Motor neuron (in vitro differentiated cells): ENCODE results near the gene PDYN. TPM values are rescaled to one million over a fixed set of nuclear protein-coding genes. Genes with fewer than 3 reads are reported as not detected.
A peak's percentile ranks its signal among the peaks of the same experiment; 100 is the strongest.
"Not testable (repeated sequence)": the region's sequence is repeated elsewhere in the genome, so short reads cannot be mapped to it uniquely, and the experiment has no call there.

Experiments used
- ATAC-seq, 8 experiments: fragments of 200-7000 bp; cut with Tn5 transposase; replicated peaks in 6 of 8; 2 replicates each; pipeline ENCODE4 v1.8.0; 2021; ENCODE audit warnings: mild to moderate bottlenecking in 8 of 8, moderate library complexity in 8 of 8
- H3K27ac ChIP-seq, 2 donors: fragments of 250-450 bp; sonication (Bioruptor Pico); 2 replicates each; pipeline ENCODE4 v1.9.0; 2021; ENCODE audit warnings: antibody characterized with exemption in 2 of 2, mild to moderate bottlenecking in 2 of 2, moderate library complexity in 1 of 2
- H3K4me1 ChIP-seq, 2 donors: fragments of 250-450 bp; sonication (Bioruptor Pico); replicated peaks in 1 of 2; 2 replicates each; pipeline ENCODE4 v1.6.1; 2021; ENCODE audit warnings: antibody characterized with exemption in 2 of 2, mild to moderate bottlenecking in 2 of 2, moderate library complexity in 1 of 2
- H3K4me3 ChIP-seq, 5 donors: fragments of 250-450 bp; sonication (Bioruptor Pico); 2 replicates each; pipeline ENCODE4 v1.9.0; 2021; ENCODE audit warnings: antibody characterized with exemption in 5 of 5, mild to moderate bottlenecking in 5 of 5, moderate library complexity in 4 of 5
- WGBS, 10 experiments: fragments of 450-650 bp; shearing (Covaris generic); methylation state at CpG; one replicate each; pipeline ENCODE4 v1.0.0; 2022; 5-methylcytosine and 5-hydroxymethylcytosine counted together
- in situ Hi-C, 9 experiments: fragments of 400-800 bp; cut with MboI; loops; one replicate each; pipeline ENCODE4 v1.15.0; 2021; ENCODE audit warnings: low sequenced_read_pairs in 9 of 9, low pct_unique_long_range_greater_than_20kb in 2 of 9; ENCODE audit not compliant: unreplicated experiment in 9 of 9
- total RNA-seq, 8 experiments: library from RNA; unstranded; fragments of 300-600 nt; gene quantifications; 2 replicates each; pipeline versions ENCODE4 v1.2.3 to v1.2.4, GENCODE V29; 2022

Gene PDYN
- total RNA-seq = under 1 TPM in 3 of 8 experiments, not detected in 5; 0.09 to 0.10 (median 0.09) TPM

- Histone ChIP-seq H3K4me1 (no peaks in the 10 kb centered on the region), H3K27ac (no peak within 1 kb of the TSS), H3K4me3 (no peak within 1 kb of the TSS)
- in situ Hi-C loops = loop anchor here in 3 of 9 experiments (25.0 kb wide), 1 partner anchor 168 kb away; no protein-coding TSS in a partner anchor
- ATAC-seq = peak in 1 of 8 experiments; percentile 14
- WGBS, 10 experiments = 4 to 29% (median 16%) methylated on average over 2 to 9 of the region's 9 CpGs; no CpG with 5 or more reads in 1 of the 10 experiments
Observed at GRCh38 chr20:1993986-1994385, at the start of gene PDYN. Gene PDYN, minus strand, starts transcription at chr20:1994058. Its CDS starts 10,974 bp downstream, at chr20:1983084.

- Histone ChIP-seq H3K27ac (no peak overlapping the region), H3K4me1 (no peaks in the 10 kb centered on the region), H3K4me3 (no peak overlapping the region)
- in situ Hi-C loops = no loop called here
- WGBS, 10 experiments = 6 to 80% (median 22%) methylated on average over 1 to 6 of the region's 6 CpGs; no CpG with 5 or more reads in 2 of the 10 experiments
- peak in 2 of 8 experiments; percentile 65 to 94 for ATAC-seq
Observed at GRCh38 chr20:2042400-2042799, 48.5 kb upstream of the PDYN start.

- no peak for ATAC-seq
- H3K4me3 ChIP-seq = no peak overlapping the region
- 0 to 80% (median 40%) methylated on average over 1 to 3 of the region's 3 CpGs; no CpG with 5 or more reads in 3 of the 10 experiments for WGBS, 10 experiments
- in situ Hi-C loops = no loop called here
- H3K27ac ChIP-seq = no peak overlapping the region
- H3K4me1 ChIP-seq = no peaks in the 10 kb centered on the region
Observed at GRCh38 chr20:2038161-2038560, 44.3 kb upstream of the PDYN start.

- 23 to 78% (median 73%) methylated on average over 1 to 4 of the region's 4 CpGs; no CpG with 5 or more reads in 3 of the 10 experiments for WGBS, 10 experiments
- no peak overlapping the region for H3K4me3 ChIP-seq
- no peaks in the 10 kb centered on the region for H3K4me1 ChIP-seq
- no peak overlapping the region for H3K27ac ChIP-seq
- no peak for ATAC-seq
- in situ Hi-C loops = no loop called here
Observed at GRCh38 chr20:2037296-2037914, 43.5 kb upstream of the PDYN start.

DNA sequence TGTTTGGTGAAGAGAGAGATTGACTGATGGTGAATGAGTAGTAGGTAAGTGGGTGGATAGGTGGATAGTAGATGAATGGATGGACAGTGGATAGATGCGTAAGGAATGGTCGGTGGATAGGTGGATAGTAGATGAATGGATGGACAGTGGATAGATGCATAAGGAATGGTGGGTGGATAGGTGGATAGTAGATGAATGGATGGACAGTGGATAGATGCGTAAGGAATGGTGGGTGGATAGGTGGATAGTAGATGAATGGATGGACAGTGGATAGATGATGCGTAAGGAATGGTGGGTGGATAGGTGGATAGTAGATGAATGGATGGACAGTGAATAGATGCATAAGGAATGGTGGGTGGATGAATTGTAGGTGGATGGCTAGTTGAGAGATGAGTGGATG, 42.5 kb upstream of the PDYN start:
- H3K4me1 ChIP-seq, H3K4me3 ChIP-seq, in situ Hi-C loops, ATAC-seq, H3K27ac ChIP-seq: not testable (repeated sequence)
- 31 to 100% (median 93%) methylated on average over 1 to 4 of the region's 4 CpGs for WGBS, 10 experiments

DNA sequence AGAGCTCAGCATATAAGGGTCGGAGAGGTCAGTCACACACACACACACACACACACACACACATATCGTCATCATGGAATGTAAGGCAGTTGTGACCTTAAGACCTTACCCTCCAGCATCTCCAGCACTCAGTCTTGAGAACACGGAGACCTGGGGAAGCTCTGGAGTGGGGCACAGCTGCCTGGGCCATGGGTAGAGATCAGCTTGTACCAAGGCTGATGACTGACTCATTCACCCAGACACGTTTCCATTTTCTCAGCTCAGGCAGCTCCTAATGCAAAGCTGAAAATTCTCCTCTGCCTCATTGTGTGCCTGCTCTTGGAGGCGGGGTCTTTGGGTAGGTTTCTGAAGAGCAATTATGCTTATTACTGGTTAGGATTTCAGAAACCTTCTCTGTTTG, 38.3 kb upstream of the PDYN start:
- in situ Hi-C loops = no loop called here
- Histone ChIP-seq H3K4me3 (no peak overlapping the region), H3K4me1 (no peaks in the 10 kb centered on the region), H3K27ac (no peak overlapping the region)
- no peak for ATAC-seq
- WGBS, 10 experiments = 0 to 44% (median 0%) methylated on average over 1 to 5 of the region's 5 CpGs; no CpG with 5 or more reads in 2 of the 10 experiments

- Histone ChIP-seq H3K4me1 (no peaks in the 10 kb centered on the region), H3K27ac (no peak overlapping the region), H3K4me3 (no peak overlapping the region)
- in situ Hi-C loops = no loop called here
- whole genome bisulfite sequencing, 10 experiments = 0 to 67% (median 50%) methylated on average over 1 to 4 of the region's 4 CpGs; no CpG with 5 or more reads in 4 of the 10 experiments
- no peak for ATAC-seq
Observed at GRCh38 chr20:2026514-2026913, 32.7 kb upstream of the PDYN start.

- Histone ChIP-seq H3K4me1 (no peaks in the 10 kb centered on the region), H3K27ac (no peak overlapping the region), H3K4me3 (no peak overlapping the region)
- in situ Hi-C loops = no loop called here
- 0 to 56% (median 25%) methylated on average over 1 to 6 of the region's 9 CpGs; no CpG with 5 or more reads in 3 of the 10 experiments for WGBS, 10 experiments
- no peak for ATAC-seq
Observed at GRCh38 chr20:2026004-2026403, 32.1 kb upstream of the PDYN start.

DNA sequence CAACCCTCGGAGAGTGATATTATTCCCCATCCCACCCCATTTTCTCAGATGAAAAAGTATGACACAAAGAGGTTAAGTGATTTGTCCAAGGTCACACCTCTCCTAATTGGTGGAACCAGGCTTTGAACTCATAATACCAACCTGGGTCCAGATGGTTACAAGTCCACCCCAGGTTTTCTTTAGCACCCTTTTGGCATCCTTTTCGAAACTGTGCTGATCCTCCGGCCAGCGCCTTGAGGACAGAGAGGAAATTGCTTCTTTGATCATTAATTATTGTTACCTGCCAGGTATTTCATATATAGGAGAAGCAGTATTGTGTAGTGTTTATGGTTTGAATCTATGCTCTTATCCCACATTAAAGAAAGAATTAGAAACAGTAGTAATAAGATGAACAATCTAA, 29.3 kb upstream of the PDYN start:
- no peaks in the 10 kb centered on the region for H3K4me1 ChIP-seq
- no peak overlapping the region for H3K27ac ChIP-seq
- 2 to 83% (median 29%) methylated on average over 1 to 4 of the region's 4 CpGs; no CpG with 5 or more reads in 3 of the 10 experiments for WGBS, 10 experiments
- no peak for ATAC-seq
- in situ Hi-C loops = no loop called here
- H3K4me3 ChIP-seq = no peak overlapping the region

GRCh38 chr20:2022163-2022562, 28.3 kb upstream of the PDYN start:
- in situ Hi-C loops = no loop called here
- 0 to 100% (median 77%) methylated on average over 1 to 3 of the region's 3 CpGs; no CpG with 5 or more reads in 2 of the 10 experiments for WGBS, 10 experiments
- ATAC-seq = no peak

GRCh38 chr20:2010533-2010932, 16.7 kb upstream of the PDYN start:
- no peak for ATAC-seq
- WGBS, 10 experiments = 6 to 51% (median 39%) methylated on average over 1 to 4 of the region's 4 CpGs
- Histone ChIP-seq H3K4me1 (peaks cover 0 to 2% of the 10 kb centered on the region in 2 donors), H3K27ac (no peak overlapping the region), H3K4me3 (no peak overlapping the region)
- in situ Hi-C loops = no loop called here

More at GRCh38 chr20:2022163-2022562, 28.3 kb upstream of the PDYN start:
- no peaks in the 10 kb centered on the region for H3K4me1 ChIP-seq
- H3K27ac ChIP-seq = no peak overlapping the region
- no peak overlapping the region for H3K4me3 ChIP-seq

DNA sequence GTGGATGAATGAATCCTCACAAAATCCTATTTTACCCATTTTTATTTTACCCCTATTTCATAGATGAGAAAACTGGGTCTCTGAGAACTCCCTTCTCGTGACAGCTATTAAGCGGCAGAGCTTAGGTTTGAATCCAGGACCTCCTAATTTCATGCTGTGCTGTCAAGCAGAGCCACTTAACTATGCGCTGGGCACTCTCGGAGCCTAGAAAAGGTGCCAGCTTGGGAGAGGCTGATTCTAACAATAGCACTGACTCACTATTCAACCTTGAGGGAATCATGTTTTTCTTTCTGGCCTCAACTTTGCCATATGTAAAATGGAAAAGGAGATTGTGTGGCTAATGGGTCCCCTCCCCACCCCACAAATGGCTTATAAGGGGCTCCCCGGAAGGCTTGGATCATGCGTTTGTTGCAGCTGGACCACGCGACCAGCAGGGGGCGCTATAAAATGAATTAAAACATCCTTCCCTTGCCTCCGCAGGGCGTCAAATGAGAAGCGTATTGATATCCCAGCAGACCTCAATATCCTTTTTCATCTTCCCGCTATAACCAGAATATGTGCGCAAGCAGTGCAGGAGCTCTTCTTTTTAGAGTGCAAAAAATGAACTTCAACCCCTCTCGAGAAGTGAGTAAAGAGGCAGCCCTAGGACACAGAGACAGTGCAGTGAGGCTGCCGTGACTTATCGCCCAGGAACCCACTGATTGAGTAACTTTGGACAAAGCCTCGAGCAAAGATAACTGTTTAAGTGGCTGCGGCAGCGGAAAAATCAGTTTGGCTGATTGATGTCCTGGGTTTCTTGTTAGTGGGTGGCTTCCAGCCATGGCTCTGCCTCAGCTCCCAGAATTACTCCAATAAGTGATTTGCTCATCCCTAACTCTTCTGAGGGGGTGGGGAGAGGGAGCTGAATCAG, 12.8 kb upstream of the PDYN start:
- Histone ChIP-seq H3K4me3 (no peak overlapping the region), H3K4me1 (peaks cover 0 to 2% of the 10 kb centered on the region in 2 donors), H3K27ac (no peak overlapping the region)
- peak; percentile 31 to 87 (median 46) for ATAC-seq
- in situ Hi-C loops = no loop called here
- 5 to 60% (median 22%) methylated on average over 1 to 20 of the region's 20 CpGs; no CpG with 5 or more reads in 1 of the 10 experiments for WGBS, 10 experiments

GRCh38 chr20:2005831-2006426, 12.1 kb upstream of the PDYN start:
- 6 to 60% (median 19%) methylated on average over 1 to 12 of the region's 12 CpGs for whole genome bisulfite sequencing, 10 experiments
- in situ Hi-C loops = no loop called here

More at GRCh38 chr20:2005831-2006426, 12.1 kb upstream of the PDYN start:
- Histone ChIP-seq H3K4me1 (peaks cover 0 to 2% of the 10 kb centered on the region in 2 donors), H3K27ac (no peak overlapping the region), H3K4me3 (no peak overlapping the region)
- peak in 6 of 8 experiments; percentile 38 to 88 (median 56) for ATAC-seq
